SK-N-SH (cell line): ENCODE measurements around the gene NUDT19.

Experiments
- GABPA ChIP-seq: IDR thresholded peaks from 2 replicates; pipeline ENCODE4 v1.4.0; 2012; ENCODE audit warnings: low read depth, mild to moderate bottlenecking
- GATA2 ChIP-seq: sonication (generic); formaldehyde crosslinking; IDR thresholded peaks from 2 replicates; pipeline ENCODE4 v1.5.0; 2020; ENCODE audit warnings: mild to moderate bottlenecking, missing genetic modification reagents
- RAD21 ChIP-seq: IDR thresholded peaks from 2 replicates; pipeline ENCODE4 v1.6.1; 2012; ENCODE audit warnings: mild to moderate bottlenecking, low read length
- SIN3A ChIP-seq: IDR thresholded peaks from 2 replicates; pipeline ENCODE4 v1.6.1; 2012; ENCODE audit warnings: low read depth, mild to moderate bottlenecking, low read length, moderate library complexity, borderline replicate concordance
- SMC3 ChIP-seq: IDR thresholded peaks from 2 replicates; pipeline ENCODE4 v1.6.1; 2012; ENCODE audit warnings: low read depth, low read length, improper control_type of control experiment
- TAF1 ChIP-seq: IDR thresholded peaks from 2 replicates; pipeline ENCODE4 v1.6.1; 2012; ENCODE audit warnings: low read depth, mild to moderate bottlenecking, low read length, moderate library complexity, borderline replicate concordance
- TF ChIP-seq, protein P1 (sequence below): fragments of 200-600 bp; sonication (generic); IDR thresholded peaks from 2 replicates; pipeline ENCODE4 v1.6.1; 2017; ENCODE audit warnings: antibody characterized with exemption, mild to moderate bottlenecking, moderate library complexity

DNA sequence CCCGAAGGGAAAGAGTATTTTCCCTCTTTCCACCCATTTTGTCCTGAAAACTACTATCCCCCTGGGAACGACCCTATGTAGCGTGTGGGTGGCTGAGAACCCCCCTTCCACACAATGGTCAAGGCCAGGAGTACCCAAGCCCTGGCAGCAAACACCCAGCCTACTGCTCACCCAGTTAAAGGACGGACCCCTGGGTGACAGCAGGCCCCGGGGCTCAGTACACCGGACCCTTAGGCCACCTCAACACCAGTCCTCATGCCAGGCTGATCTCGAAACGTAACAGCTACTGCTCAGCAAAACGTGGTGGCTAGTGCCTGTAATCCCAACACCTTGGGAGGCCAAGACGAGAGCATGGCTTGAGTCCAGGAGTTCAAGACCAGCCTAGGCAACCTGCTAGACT is 18.0 kb upstream of the NUDT19 start:
- TF ChIP-seq, protein P1, sequence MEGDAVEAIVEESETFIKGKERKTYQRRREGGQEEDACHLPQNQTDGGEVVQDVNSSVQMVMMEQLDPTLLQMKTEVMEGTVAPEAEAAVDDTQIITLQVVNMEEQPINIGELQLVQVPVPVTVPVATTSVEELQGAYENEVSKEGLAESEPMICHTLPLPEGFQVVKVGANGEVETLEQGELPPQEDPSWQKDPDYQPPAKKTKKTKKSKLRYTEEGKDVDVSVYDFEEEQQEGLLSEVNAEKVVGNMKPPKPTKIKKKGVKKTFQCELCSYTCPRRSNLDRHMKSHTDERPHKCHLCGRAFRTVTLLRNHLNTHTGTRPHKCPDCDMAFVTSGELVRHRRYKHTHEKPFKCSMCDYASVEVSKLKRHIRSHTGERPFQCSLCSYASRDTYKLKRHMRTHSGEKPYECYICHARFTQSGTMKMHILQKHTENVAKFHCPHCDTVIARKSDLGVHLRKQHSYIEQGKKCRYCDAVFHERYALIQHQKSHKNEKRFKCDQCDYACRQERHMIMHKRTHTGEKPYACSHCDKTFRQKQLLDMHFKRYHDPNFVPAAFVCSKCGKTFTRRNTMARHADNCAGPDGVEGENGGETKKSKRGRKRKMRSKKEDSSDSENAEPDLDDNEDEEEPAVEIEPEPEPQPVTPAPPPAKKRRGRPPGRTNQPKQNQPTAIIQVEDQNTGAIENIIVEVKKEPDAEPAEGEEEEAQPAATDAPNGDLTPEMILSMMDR, result no peak
- TF ChIP-seq RAD21, result no peak
- no peak for TF ChIP-seq SMC3
- no peak for TF ChIP-seq SIN3A
- no peak for TF ChIP-seq GATA2
- no peak for TF ChIP-seq GABPA
- no peak for TF ChIP-seq TAF1
